ENCODE results near the gene TECTA.
"Not testable (repeated sequence)": the region's sequence is repeated elsewhere in the genome, so short reads cannot be mapped to it uniquely, and the experiment has no call there.

Gene TECTA

GRCh38 chr11:121212536-121213361 is 111.7 kb downstream of the TECTA start:
- Mint-ChIP-seq H3K27me3 (peaks cover 23% of the 10 kb centered on the region), H3K4me3 (no peak overlapping the region)

GRCh38 chr11:121213362-121213893 is 112.4 kb downstream of the TECTA start:
- Mint-ChIP-seq H3K36me3 (no peaks in the 10 kb centered on the region), H3K4me1 (no peaks in the 10 kb centered on the region), H3K27me3 (peaks cover 23% of the 10 kb centered on the region), H3K27ac (no peak overlapping the region), H3K4me3 (no peak overlapping the region), H3K9me3 (no peaks in the 10 kb centered on the region)
- ATAC-seq: no peak

More at GRCh38 chr11:121212536-121213361, 111.7 kb downstream of the TECTA start:
- Mint-ChIP-seq H3K36me3 (no peaks in the 10 kb centered on the region), H3K9me3 (no peaks in the 10 kb centered on the region), H3K27ac (no peak overlapping the region), H3K4me1 (peaks cover 2% of the 10 kb centered on the region)
- no peak for ATAC-seq

- no peaks in the 10 kb centered on the region for H3K36me3 Mint-ChIP-seq
- H3K27me3 Mint-ChIP-seq: peaks cover 23% of the 10 kb centered on the region
- no peak for ATAC-seq
Observed at GRCh38 chr11:121214861-121215260, 113.8 kb downstream of the TECTA start.

GRCh38 chr11:121221496-121222200 is 120.6 kb downstream of the TECTA start:
- no peaks in the 10 kb centered on the region for H3K4me1 Mint-ChIP-seq
- peaks cover 18% of the 10 kb centered on the region for H3K27me3 Mint-ChIP-seq
- H3K4me3 Mint-ChIP-seq: no peak overlapping the region
- H3K27ac Mint-ChIP-seq: no peak overlapping the region
- no peaks in the 10 kb centered on the region for H3K9me3 Mint-ChIP-seq
- ATAC-seq: no peak
- no peaks in the 10 kb centered on the region for H3K36me3 Mint-ChIP-seq

More at GRCh38 chr11:121214861-121215260, 113.8 kb downstream of the TECTA start:
- Mint-ChIP-seq H3K9me3 (no peaks in the 10 kb centered on the region), H3K4me3 (no peak overlapping the region), H3K4me1 (no peaks in the 10 kb centered on the region), H3K27ac (no peak overlapping the region)

GRCh38 chr11:121223161-121223560 is 122.1 kb downstream of the TECTA start:
- ATAC-seq: no peak
- H3K27me3 Mint-ChIP-seq: peaks cover 9% of the 10 kb centered on the region
- H3K4me3 Mint-ChIP-seq: no peak overlapping the region
- no peaks in the 10 kb centered on the region for H3K36me3 Mint-ChIP-seq
- H3K27ac Mint-ChIP-seq: no peak overlapping the region
- no peaks in the 10 kb centered on the region for H3K9me3 Mint-ChIP-seq
- H3K4me1 Mint-ChIP-seq: no peaks in the 10 kb centered on the region

GRCh38 chr11:121225382-121225781 is 124.3 kb downstream of the TECTA start:
- Mint-ChIP-seq H3K4me1 (no peaks in the 10 kb centered on the region), H3K9me3 (no peaks in the 10 kb centered on the region), H3K27me3 (peaks cover 9% of the 10 kb centered on the region), H3K27ac (no peak overlapping the region), H3K36me3 (no peaks in the 10 kb centered on the region), H3K4me3 (no peak overlapping the region)
- ATAC-seq: no peak

- Mint-ChIP-seq H3K36me3 (no peaks in the 10 kb centered on the region), H3K27me3 (peaks cover 17% of the 10 kb centered on the region), H3K27ac (no peak overlapping the region), H3K4me3 (no peak overlapping the region), H3K9me3 (no peaks in the 10 kb centered on the region), H3K4me1 (no peaks in the 10 kb centered on the region)
- ATAC-seq: peak; percentile 67
Observed at GRCh38 chr11:121226415-121227263, 125.6 kb downstream of the TECTA start.

- Mint-ChIP-seq H3K27me3 (peaks cover 17% of the 10 kb centered on the region), H3K36me3 (no peaks in the 10 kb centered on the region)
Observed at GRCh38 chr11:121228851-121229250, 127.8 kb downstream of the TECTA start.

GRCh38 chr11:121229495-121230215 is 128.6 kb downstream of the TECTA start:
- H3K27me3 Mint-ChIP-seq: peaks cover 17% of the 10 kb centered on the region
- H3K36me3 Mint-ChIP-seq: no peaks in the 10 kb centered on the region
- no peak overlapping the region for H3K4me3 Mint-ChIP-seq
- no peak for ATAC-seq
- no peak overlapping the region for H3K27ac Mint-ChIP-seq
- H3K9me3 Mint-ChIP-seq: no peaks in the 10 kb centered on the region
- H3K4me1 Mint-ChIP-seq: no peaks in the 10 kb centered on the region

More at GRCh38 chr11:121228851-121229250, 127.8 kb downstream of the TECTA start:
- Mint-ChIP-seq H3K4me1 (no peaks in the 10 kb centered on the region), H3K4me3 (no peak overlapping the region), H3K27ac (no peak overlapping the region), H3K9me3 (no peaks in the 10 kb centered on the region)
- no peak for ATAC-seq

GRCh38 chr11:121231576-121232278 is 130.7 kb downstream of the TECTA start:
- Mint-ChIP-seq H3K27ac (no peak overlapping the region), H3K36me3 (no peaks in the 10 kb centered on the region), H3K9me3 (no peaks in the 10 kb centered on the region), H3K27me3 (peaks cover 8% of the 10 kb centered on the region), H3K4me1 (peaks cover 11% of the 10 kb centered on the region), H3K4me3 (no peak overlapping the region)
- no peak for ATAC-seq

GRCh38 chr11:121235057-121235456 is 134.0 kb downstream of the TECTA start:
- Mint-ChIP-seq H3K27ac (no peak overlapping the region), H3K4me1 (peaks cover 31% of the 10 kb centered on the region), H3K4me3 (no peak overlapping the region), H3K27me3 (peaks cover 8% of the 10 kb centered on the region), H3K36me3 (no peaks in the 10 kb centered on the region), H3K9me3 (no peaks in the 10 kb centered on the region)
- ATAC-seq: no peak

GRCh38 chr11:121236115-121237001 is 135.3 kb downstream of the TECTA start:
- Mint-ChIP-seq H3K4me1 (peaks cover 31% of the 10 kb centered on the region), H3K27ac (peak overlapping the region; percentile 71), H3K4me3 (peak overlapping the region; percentile 63), H3K36me3 (no peaks in the 10 kb centered on the region), H3K27me3 (no peaks in the 10 kb centered on the region), H3K9me3 (no peaks in the 10 kb centered on the region)
- ATAC-seq: peak; percentile 43

GRCh38 chr11:121237247-121237646 is 136.2 kb downstream of the TECTA start:
- not testable (repeated sequence) for ATAC-seq, H3K27me3 Mint-ChIP-seq
- H3K4me1 Mint-ChIP-seq: peaks cover 31% of the 10 kb centered on the region

More at GRCh38 chr11:121237247-121237646, 136.2 kb downstream of the TECTA start:
- H3K27ac Mint-ChIP-seq: peak overlapping the region; percentile 71
- H3K4me3 Mint-ChIP-seq: peak overlapping the region; percentile 63
- not testable (repeated sequence) for H3K36me3 Mint-ChIP-seq, H3K9me3 Mint-ChIP-seq

Measured in stimulated activated memory B cell treated with anti-CD40 and anti-IgM and Interleukin-4, amounts not matched to agents 10 μg/mL and 1 μg/mL and 100 μg/mL, for 72 hours (primary cell).